GM19035 (cell line): ENCODE results near the gene DZIP1.
A peak's percentile ranks its signal among the peaks of the same experiment; 100 is the strongest.

Experiments
- ATAC-seq: cut with Tn5 transposase; IDR thresholded peaks from one replicate; pipeline ENCODE4 v1.9.1; 2021; ENCODE audit not compliant: unreplicated experiment

Gene DZIP1

GRCh38 chr13:95643936-95644598 lies 439 bp downstream of the DZIP1 start:
- peak; percentile 49 for ATAC-seq

- no peak for ATAC-seq
These were observed 953 bp downstream of the DZIP1 start for GRCh38 chr13:95643571-95643935.

GRCh38 chr13:95642999-95643398 lies 1.5 kb downstream of the DZIP1 start:
- ATAC-seq, result no peak

GRCh38 chr13:95642028-95642621 lies 2.4 kb downstream of the DZIP1 start:
- ATAC-seq, result no peak

GRCh38 chr13:95641291-95642027 lies 3.0 kb downstream of the DZIP1 start:
- ATAC-seq, result no peak

GRCh38 chr13:95636853-95637252 lies 7.7 kb downstream of the DZIP1 start:
- ATAC-seq, result no peak

- ATAC-seq, result no peak
These were observed 13.9 kb downstream of the DZIP1 start for GRCh38 chr13:95630593-95630992.

GRCh38 chr13:95629071-95629470 lies 15.4 kb downstream of the DZIP1 start:
- no peak for ATAC-seq

- ATAC-seq, result no peak
These were observed 16.0 kb downstream of the DZIP1 start for GRCh38 chr13:95628488-95628887.

- no peak for ATAC-seq
These were observed 16.9 kb downstream of the DZIP1 start for GRCh38 chr13:95627590-95627989.

GRCh38 chr13:95626768-95627167 lies 17.7 kb downstream of the DZIP1 start:
- ATAC-seq, result no peak

GRCh38 chr13:95624020-95624419 lies 20.5 kb downstream of the DZIP1 start:
- ATAC-seq, result peak; percentile 56

GRCh38 chr13:95623141-95623540 lies 21.4 kb downstream of the DZIP1 start:
- ATAC-seq, result no peak

- no peak for ATAC-seq
These were observed 23.5 kb downstream of the DZIP1 start for GRCh38 chr13:95620825-95621498.

GRCh38 chr13:95620030-95620824 lies 24.3 kb downstream of the DZIP1 start:
- no peak for ATAC-seq

GRCh38 chr13:95615539-95615938 lies 29.0 kb downstream of the DZIP1 start:
- no peak for ATAC-seq

- ATAC-seq, result no peak
These were observed 29.8 kb downstream of the DZIP1 start for GRCh38 chr13:95614641-95615245.

GRCh38 chr13:95608640-95609323 lies 35.7 kb downstream of the DZIP1 start:
- ATAC-seq, result no peak

- ATAC-seq, result no peak
These were observed 37.1 kb downstream of the DZIP1 start for GRCh38 chr13:95607366-95607765.
